Breast epithelium (tissue), 3 donors: Measurements from ENCODE around the gene FLT4.

Source experiments
- POLR2A ChIP-seq: fragments of 450-650 bp; IDR thresholded peaks from one replicate; pipeline ENCODE4 v1.6.1; 2016; ENCODE audit warnings: antibody characterized with exemption, mild to moderate bottlenecking, moderate library complexity
- TF ChIP-seq, protein P1 (sequence below), 3 donors: fragments of 450-650 bp; IDR thresholded peaks; one replicate each; pipeline ENCODE4 v1.5.1; 2016 to 2017; ENCODE audit warnings: antibody characterized with exemption in 3 of 3, mild to moderate bottlenecking in 3 of 3, moderate library complexity in 3 of 3

- no peak for TF ChIP-seq POLR2A
- TF ChIP-seq, protein P1, sequence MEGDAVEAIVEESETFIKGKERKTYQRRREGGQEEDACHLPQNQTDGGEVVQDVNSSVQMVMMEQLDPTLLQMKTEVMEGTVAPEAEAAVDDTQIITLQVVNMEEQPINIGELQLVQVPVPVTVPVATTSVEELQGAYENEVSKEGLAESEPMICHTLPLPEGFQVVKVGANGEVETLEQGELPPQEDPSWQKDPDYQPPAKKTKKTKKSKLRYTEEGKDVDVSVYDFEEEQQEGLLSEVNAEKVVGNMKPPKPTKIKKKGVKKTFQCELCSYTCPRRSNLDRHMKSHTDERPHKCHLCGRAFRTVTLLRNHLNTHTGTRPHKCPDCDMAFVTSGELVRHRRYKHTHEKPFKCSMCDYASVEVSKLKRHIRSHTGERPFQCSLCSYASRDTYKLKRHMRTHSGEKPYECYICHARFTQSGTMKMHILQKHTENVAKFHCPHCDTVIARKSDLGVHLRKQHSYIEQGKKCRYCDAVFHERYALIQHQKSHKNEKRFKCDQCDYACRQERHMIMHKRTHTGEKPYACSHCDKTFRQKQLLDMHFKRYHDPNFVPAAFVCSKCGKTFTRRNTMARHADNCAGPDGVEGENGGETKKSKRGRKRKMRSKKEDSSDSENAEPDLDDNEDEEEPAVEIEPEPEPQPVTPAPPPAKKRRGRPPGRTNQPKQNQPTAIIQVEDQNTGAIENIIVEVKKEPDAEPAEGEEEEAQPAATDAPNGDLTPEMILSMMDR (IDR thresholded peaks at IDR 0.05) = no peak
Observed at GRCh38 chr5:180673371-180674089, 24.1 kb upstream of the FLT4 start.
